GM23338 (cell line): ENCODE data around the gene TNFAIP3. TPM values are rescaled to one million over a fixed set of nuclear protein-coding genes. Genes with fewer than 3 reads are reported as not detected.

Experiments
- ATAC-seq: fragments of 200-7000 bp; cut with Tn5 transposase; 3 replicates; pipeline ENCODE4 v1.9.1; 2020
- DNase-seq: peaks from one replicate; pipeline ENCODE4 v3.0.0-alpha.2; 2015; ENCODE audit warnings: low spot score
- H2AFZ ChIP-seq: fragments of 200-600 bp; sonication (generic); 2 replicates; pipeline ENCODE4 v1.8.0; 2016; ENCODE audit warnings: antibody characterized with exemption, mild to moderate bottlenecking, moderate library complexity
- H3F3A ChIP-seq: fragments of 200-600 bp; sonication (generic); replicated peaks from 2 replicates; pipeline ENCODE4 v1.8.0; 2017; ENCODE audit warnings: antibody characterized with exemption, mixed run types, low read depth
- H3K27ac ChIP-seq: fragments of 200-600 bp; sonication (generic); 2 replicates; pipeline ENCODE4 v1.6.1; 2016; ENCODE audit warnings: low read depth
- H3K27me3 ChIP-seq: fragments of 200-600 bp; sonication (generic); 2 replicates; pipeline ENCODE4 v1.8.0; 2016; ENCODE audit warnings: mild to moderate bottlenecking, mixed run types, moderate library complexity; ENCODE audit not compliant: insufficient read depth
- H3K36me3 ChIP-seq: fragments of 200-600 bp; sonication (generic); 2 replicates; pipeline ENCODE4 v1.8.0; 2016; ENCODE audit warnings: mild to moderate bottlenecking; ENCODE audit not compliant: insufficient read depth
- H3K4me1 ChIP-seq: fragments of 200-600 bp; sonication (generic); 2 replicates; pipeline ENCODE4 v1.8.0; 2016; ENCODE audit warnings: mild to moderate bottlenecking, moderate library complexity; ENCODE audit not compliant: insufficient read depth
- H3K4me2 ChIP-seq: fragments of 200-600 bp; sonication (generic); 2 replicates; pipeline ENCODE4 v1.7.1; 2017; ENCODE audit warnings: mixed run types
- H3K4me3 ChIP-seq: fragments of 200-600 bp; sonication (generic); 2 replicates; pipeline ENCODE4 v1.6.1; 2016; ENCODE audit warnings: mixed run types
- H3K79me2 ChIP-seq: fragments of 200-600 bp; sonication (generic); replicated peaks from 2 replicates; pipeline ENCODE4 v1.8.0; 2017; ENCODE audit warnings: mild to moderate bottlenecking; ENCODE audit not compliant: insufficient read depth
- H3K9me2 ChIP-seq: fragments of 200-600 bp; sonication (generic); 2 replicates; pipeline ENCODE4 v1.8.0; 2017; ENCODE audit not compliant: insufficient read depth
- H4K20me1 ChIP-seq: fragments of 200-600 bp; sonication (generic); replicated peaks from 2 replicates; pipeline ENCODE4 v1.8.0; 2017; ENCODE audit warnings: mild to moderate bottlenecking; ENCODE audit not compliant: insufficient read depth
- H3K27ac Mint-ChIP-seq: 2 replicates; pipeline ENCODE4 v1.8.0; 2020; ENCODE audit warnings: inconsistent platforms, mild to moderate bottlenecking, moderate library complexity, mixed read lengths
- H3K27me3 Mint-ChIP-seq: 3 replicates; pipeline ENCODE4 v1.8.0; 2022; ENCODE audit warnings: low read depth, mild to moderate bottlenecking, moderate library complexity, mixed read lengths, inconsistent platforms; ENCODE audit not compliant: insufficient read depth, poor library complexity
- H3K36me3 Mint-ChIP-seq: 3 replicates; pipeline ENCODE4 v1.8.0; 2021; ENCODE audit warnings: low read depth, mild to moderate bottlenecking, inconsistent platforms, moderate library complexity, mixed read lengths
- H3K4me1 Mint-ChIP-seq: 3 replicates; pipeline ENCODE4 v1.8.0; 2020; ENCODE audit warnings: mild to moderate bottlenecking, inconsistent platforms, mixed read lengths
- H3K4me3 Mint-ChIP-seq: 3 replicates; pipeline ENCODE4 v1.8.0; 2021; ENCODE audit warnings: moderate library complexity, mild to moderate bottlenecking, inconsistent platforms, mixed read lengths
- H3K9me3 Mint-ChIP-seq: 3 replicates; pipeline ENCODE4 v1.8.0; 2020; ENCODE audit warnings: moderate library complexity, mild to moderate bottlenecking, inconsistent platforms, mixed read lengths
- CREB1 ChIP-seq: fragments of 250-450 bp; sonication (Bioruptor Pico); IDR thresholded peaks from 2 replicates; pipeline ENCODE4 v1.5.0; 2020; ENCODE audit warnings: low read depth, mild to moderate bottlenecking, moderate library complexity
- ETS1 ChIP-seq: IDR thresholded peaks from 2 replicates; pipeline ENCODE4 v1.6.1; 2016; ENCODE audit warnings: antibody characterized with exemption
- EZH2 ChIP-seq: fragments of 200-600 bp; sonication (generic); IDR thresholded peaks from one replicate; pipeline ENCODE4 v1.8.0; 2017; ENCODE audit warnings: antibody characterized with exemption, mild to moderate bottlenecking, low read depth; ENCODE audit not compliant: unreplicated experiment
- EZH2phosphoT487 ChIP-seq: fragments of 200-600 bp; sonication (generic); IDR thresholded peaks from one replicate; pipeline ENCODE4 v1.8.1; 2018; ENCODE audit warnings: antibody characterized with exemption; ENCODE audit not compliant: unreplicated experiment
- JUNB ChIP-seq: IDR thresholded peaks from one replicate; pipeline ENCODE4 v1.6.1; 2016; ENCODE audit warnings: antibody characterized with exemption; ENCODE audit not compliant: unreplicated experiment
- NANOG ChIP-seq: IDR thresholded peaks from 2 replicates; pipeline ENCODE4 v1.6.1; 2016; ENCODE audit warnings: antibody characterized with exemption, borderline replicate concordance
- POLR2AphosphoS5 ChIP-seq: IDR thresholded peaks from 2 replicates; pipeline ENCODE4 v1.6.1; 2016; ENCODE audit warnings: antibody characterized with exemption, low read depth
- REST ChIP-seq: IDR thresholded peaks from one replicate; pipeline ENCODE4 v1.6.1; 2018; ENCODE audit warnings: antibody characterized with exemption; ENCODE audit not compliant: unreplicated experiment
- STAT1 ChIP-seq: IDR thresholded peaks from one replicate; pipeline ENCODE4 v1.6.1; 2016; ENCODE audit warnings: antibody characterized with exemption; ENCODE audit not compliant: unreplicated experiment
- ZNF114 ChIP-seq: fragments of 250-450 bp; sonication (Bioruptor Pico); IDR thresholded peaks from 2 replicates; pipeline ENCODE4 v1.5.0; 2020; ENCODE audit warnings: mild to moderate bottlenecking, moderate library complexity
- ZNF331 ChIP-seq: fragments of 250-450 bp; sonication (Bioruptor Pico); IDR thresholded peaks from 2 replicates; pipeline ENCODE4 v1.5.0; 2020; ENCODE audit warnings: low read depth, mild to moderate bottlenecking, moderate library complexity
- polyA plus RNA-seq: library from polyadenylated mRNA; unstranded; fragments of >200 nt; fragmentation: Nextera tagmentation; extraction: Ambion mirVana; gene quantifications from 2 replicates; pipeline ENCODE4 v1.2.1, GENCODE V29; 2016
- total RNA-seq: library from RNA; depleted of rRNA; stranded (reverse); fragments of >200 nt; shearing (Covaris generic); gene quantifications from 2 replicates; pipeline ENCODE4 v1.2.3, GENCODE V29; 2014
- TF ChIP-seq, protein P1 (sequence below): fragments of 250-450 bp; sonication (Bioruptor Pico); IDR thresholded peaks from 2 replicates; pipeline ENCODE4 v1.5.0; 2020; ENCODE audit warnings: mild to moderate bottlenecking, moderate library complexity
- TF ChIP-seq, protein P2 (sequence below), 2 experiments: fragments of 200-600 bp in 1 of 2; sonication (generic) in 1 of 2; conservative IDR thresholded peaks; 2 replicates each; pipeline versions ENCODE4 v1.5.1 to v1.6.1; 2016 to 2017; ENCODE audit warnings: antibody characterized with exemption in 2 of 2, low read depth in 2 of 2, mild to moderate bottlenecking in 2 of 2, moderate library complexity in 1 of 2

TNFAIP3 gene
- total and polyA plus RNA-seq, 2 experiments from 2014 or later: 2.1 to 2.3 TPM

- no peak overlapping the region for H3K27ac Mint-ChIP-seq
- no peaks in the 10 kb centered on the region for H3K36me3 Mint-ChIP-seq
- no peaks in the 10 kb centered on the region for H3K36me3 ChIP-seq
- no peaks in the 10 kb centered on the region for H4K20me1 ChIP-seq
- H3K4me1 Mint-ChIP-seq: peaks cover 42% of the 10 kb centered on the region
- ATAC-seq (no peak), DNase-seq (no peak)
- H3K79me2 ChIP-seq: no peaks in the 10 kb centered on the region
- H3K9me2 ChIP-seq: no peaks in the 10 kb centered on the region; the same call in 1 of the 2 replicates
- no peak overlapping the region for H2AFZ ChIP-seq
- no peak overlapping the region for H3K27ac ChIP-seq
- H3K9me3 Mint-ChIP-seq: no peaks in the 10 kb centered on the region
- H3K4me2 ChIP-seq: no peak overlapping the region
- H3F3A ChIP-seq: no peaks in the 10 kb centered on the region
- TF ChIP-seq EZH2phosphoT487 (no peak), ZNF114 (CRISPR knock-in tag) (no peak), ZNF331 (CRISPR knock-in tag) (no peak), CREB1 (CRISPR knock-in tag) (no peak), JUNB (no peak), POLR2AphosphoS5 (no peak), REST (no peak), NANOG (no peak), EZH2 (no peak), ETS1 (no peak), STAT1 (no peak)
- TF ChIP-seq, protein P1, sequence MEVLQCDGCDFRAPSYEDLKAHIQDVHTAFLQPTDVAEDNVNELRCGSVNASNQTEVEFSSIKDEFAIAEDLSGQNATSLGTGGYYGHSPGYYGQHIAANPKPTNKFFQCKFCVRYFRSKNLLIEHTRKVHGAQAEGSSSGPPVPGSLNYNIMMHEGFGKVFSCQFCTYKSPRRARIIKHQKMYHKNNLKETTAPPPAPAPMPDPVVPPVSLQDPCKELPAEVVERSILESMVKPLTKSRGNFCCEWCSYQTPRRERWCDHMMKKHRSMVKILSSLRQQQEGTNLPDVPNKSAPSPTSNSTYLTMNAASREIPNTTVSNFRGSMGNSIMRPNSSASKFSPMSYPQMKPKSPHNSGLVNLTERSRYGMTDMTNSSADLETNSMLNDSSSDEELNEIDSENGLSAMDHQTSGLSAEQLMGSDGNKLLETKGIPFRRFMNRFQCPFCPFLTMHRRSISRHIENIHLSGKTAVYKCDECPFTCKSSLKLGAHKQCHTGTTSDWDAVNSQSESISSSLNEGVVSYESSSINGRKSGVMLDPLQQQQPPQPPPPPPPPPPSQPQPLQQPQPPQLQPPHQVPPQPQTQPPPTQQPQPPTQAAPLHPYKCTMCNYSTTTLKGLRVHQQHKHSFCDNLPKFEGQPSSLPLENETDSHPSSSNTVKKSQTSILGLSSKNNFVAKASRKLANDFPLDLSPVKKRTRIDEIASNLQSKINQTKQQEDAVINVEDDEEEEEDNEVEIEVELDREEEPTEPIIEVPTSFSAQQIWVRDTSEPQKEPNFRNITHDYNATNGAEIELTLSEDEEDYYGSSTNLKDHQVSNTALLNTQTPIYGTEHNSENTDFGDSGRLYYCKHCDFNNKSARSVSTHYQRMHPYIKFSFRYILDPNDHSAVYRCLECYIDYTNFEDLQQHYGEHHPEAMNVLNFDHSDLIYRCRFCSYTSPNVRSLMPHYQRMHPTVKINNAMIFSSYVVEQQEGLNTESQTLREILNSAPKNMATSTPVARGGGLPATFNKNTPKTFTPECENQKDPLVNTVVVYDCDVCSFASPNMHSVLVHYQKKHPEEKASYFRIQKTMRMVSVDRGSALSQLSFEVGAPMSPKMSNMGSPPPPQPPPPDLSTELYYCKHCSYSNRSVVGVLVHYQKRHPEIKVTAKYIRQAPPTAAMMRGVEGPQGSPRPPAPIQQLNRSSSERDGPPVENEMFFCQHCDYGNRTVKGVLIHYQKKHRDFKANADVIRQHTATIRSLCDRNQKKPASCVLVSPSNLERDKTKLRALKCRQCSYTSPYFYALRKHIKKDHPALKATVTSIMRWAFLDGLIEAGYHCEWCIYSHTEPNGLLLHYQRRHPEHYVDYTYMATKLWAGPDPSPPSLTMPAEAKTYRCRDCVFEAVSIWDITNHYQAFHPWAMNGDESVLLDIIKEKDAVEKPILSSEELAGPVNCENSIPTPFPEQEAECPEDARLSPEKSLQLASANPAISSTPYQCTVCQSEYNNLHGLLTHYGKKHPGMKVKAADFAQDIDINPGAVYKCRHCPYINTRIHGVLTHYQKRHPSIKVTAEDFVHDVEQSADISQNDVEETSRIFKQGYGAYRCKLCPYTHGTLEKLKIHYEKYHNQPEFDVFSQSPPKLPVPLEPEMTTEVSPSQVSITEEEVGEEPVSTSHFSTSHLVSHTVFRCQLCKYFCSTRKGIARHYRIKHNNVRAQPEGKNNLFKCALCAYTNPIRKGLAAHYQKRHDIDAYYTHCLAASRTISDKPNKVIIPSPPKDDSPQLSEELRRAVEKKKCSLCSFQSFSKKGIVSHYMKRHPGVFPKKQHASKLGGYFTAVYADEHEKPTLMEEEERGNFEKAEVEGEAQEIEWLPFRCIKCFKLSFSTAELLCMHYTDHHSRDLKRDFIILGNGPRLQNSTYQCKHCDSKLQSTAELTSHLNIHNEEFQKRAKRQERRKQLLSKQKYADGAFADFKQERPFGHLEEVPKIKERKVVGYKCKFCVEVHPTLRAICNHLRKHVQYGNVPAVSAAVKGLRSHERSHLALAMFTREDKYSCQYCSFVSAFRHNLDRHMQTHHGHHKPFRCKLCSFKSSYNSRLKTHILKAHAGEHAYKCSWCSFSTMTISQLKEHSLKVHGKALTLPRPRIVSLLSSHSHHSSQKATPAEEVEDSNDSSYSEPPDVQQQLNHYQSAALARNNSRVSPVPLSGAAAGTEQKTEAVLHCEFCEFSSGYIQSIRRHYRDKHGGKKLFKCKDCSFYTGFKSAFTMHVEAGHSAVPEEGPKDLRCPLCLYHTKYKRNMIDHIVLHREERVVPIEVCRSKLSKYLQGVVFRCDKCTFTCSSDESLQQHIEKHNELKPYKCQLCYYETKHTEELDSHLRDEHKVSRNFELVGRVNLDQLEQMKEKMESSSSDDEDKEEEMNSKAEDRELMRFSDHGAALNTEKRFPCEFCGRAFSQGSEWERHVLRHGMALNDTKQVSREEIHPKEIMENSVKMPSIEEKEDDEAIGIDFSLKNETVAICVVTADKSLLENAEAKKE (CRISPR knock-in tag): no peak
- TF ChIP-seq, protein P2, sequence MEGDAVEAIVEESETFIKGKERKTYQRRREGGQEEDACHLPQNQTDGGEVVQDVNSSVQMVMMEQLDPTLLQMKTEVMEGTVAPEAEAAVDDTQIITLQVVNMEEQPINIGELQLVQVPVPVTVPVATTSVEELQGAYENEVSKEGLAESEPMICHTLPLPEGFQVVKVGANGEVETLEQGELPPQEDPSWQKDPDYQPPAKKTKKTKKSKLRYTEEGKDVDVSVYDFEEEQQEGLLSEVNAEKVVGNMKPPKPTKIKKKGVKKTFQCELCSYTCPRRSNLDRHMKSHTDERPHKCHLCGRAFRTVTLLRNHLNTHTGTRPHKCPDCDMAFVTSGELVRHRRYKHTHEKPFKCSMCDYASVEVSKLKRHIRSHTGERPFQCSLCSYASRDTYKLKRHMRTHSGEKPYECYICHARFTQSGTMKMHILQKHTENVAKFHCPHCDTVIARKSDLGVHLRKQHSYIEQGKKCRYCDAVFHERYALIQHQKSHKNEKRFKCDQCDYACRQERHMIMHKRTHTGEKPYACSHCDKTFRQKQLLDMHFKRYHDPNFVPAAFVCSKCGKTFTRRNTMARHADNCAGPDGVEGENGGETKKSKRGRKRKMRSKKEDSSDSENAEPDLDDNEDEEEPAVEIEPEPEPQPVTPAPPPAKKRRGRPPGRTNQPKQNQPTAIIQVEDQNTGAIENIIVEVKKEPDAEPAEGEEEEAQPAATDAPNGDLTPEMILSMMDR (conservative IDR thresholded peaks at IDR 0.05; ENCODE audit: low read depth in 2 of 2): no peak
- H3K4me1 ChIP-seq: peaks cover 53% of the 10 kb centered on the region
- H3K4me3 ChIP-seq: no peak overlapping the region
- H3K4me3 Mint-ChIP-seq: no peak overlapping the region
- H3K27me3 Mint-ChIP-seq: peaks cover 21% of the 10 kb centered on the region
- H3K27me3 ChIP-seq: peaks cover 16% of the 10 kb centered on the region
These were observed 3.8 kb upstream of the TNFAIP3 start for GRCh38 chr6:137863091-137863797.
